H9 (cell line): ENCODE data around the gene SERPINA5. TPM values are rescaled to one million over a fixed set of nuclear protein-coding genes. Genes with fewer than 3 reads are reported as not detected.

Experiments used
- DNase-seq: peaks from one replicate; pipeline ENCODE4 v3.0.0-alpha.2; 2017
- H2AFZ ChIP-seq: one replicate; pipeline ENCODE4 v1.6.1; 2013; ENCODE audit warnings: mild to moderate bottlenecking, low read length, control low read depth, moderate library complexity
- H2AK5ac ChIP-seq: 2 replicates; pipeline ENCODE4 v1.6.1; 2013; ENCODE audit warnings: low read length, control low read depth, mixed read lengths; ENCODE audit not compliant: insufficient read length
- H2BK120ac ChIP-seq: one replicate; pipeline ENCODE4 v1.6.1; 2013; ENCODE audit warnings: low read depth, mild to moderate bottlenecking, low read length, control low read depth, inconsistent platforms; ENCODE audit not compliant: poor library complexity, severe bottlenecking
- H2BK12ac ChIP-seq: 2 replicates; pipeline ENCODE4 v1.6.1; 2013; ENCODE audit warnings: low read length, control low read depth, mixed read lengths, low read depth; ENCODE audit not compliant: insufficient read length
- H2BK15ac ChIP-seq: 2 replicates; pipeline ENCODE4 v1.6.1; 2013; ENCODE audit warnings: low read depth, low read length, control low read depth
- H2BK20ac ChIP-seq: one replicate; pipeline ENCODE4 v1.6.1; 2013; ENCODE audit warnings: low read depth, mild to moderate bottlenecking, low read length, control low read depth, inconsistent platforms; ENCODE audit not compliant: poor library complexity, severe bottlenecking
- H2BK5ac ChIP-seq: 2 replicates; pipeline ENCODE4 v1.6.1; 2013; ENCODE audit warnings: low read length, control low read depth, mixed read lengths; ENCODE audit not compliant: insufficient read length
- H3K14ac ChIP-seq: 2 replicates; pipeline ENCODE4 v1.6.1; 2013; ENCODE audit warnings: low read length, control low read depth; ENCODE audit not compliant: insufficient read depth
- H3K18ac ChIP-seq: 2 replicates; pipeline ENCODE4 v1.6.1; 2013; ENCODE audit warnings: low read depth, mild to moderate bottlenecking, mixed read lengths, low read length, control low read depth; ENCODE audit not compliant: insufficient read length
- H3K23ac ChIP-seq: 2 replicates; pipeline ENCODE4 v1.6.1; 2013; ENCODE audit warnings: low read length, control low read depth, mixed read lengths, low read depth; ENCODE audit not compliant: insufficient read length
- H3K23me2 ChIP-seq: 2 replicates; pipeline ENCODE4 v1.6.1; 2013; ENCODE audit warnings: low read depth, mild to moderate bottlenecking, mixed read lengths, low read length, control low read depth; ENCODE audit not compliant: insufficient read length, poor library complexity, severe bottlenecking
- H3K27ac ChIP-seq: 2 replicates; pipeline ENCODE4 v1.5.1; 2013; ENCODE audit warnings: low read length, control low read depth, mixed read lengths, low read depth; ENCODE audit not compliant: insufficient read length
- H3K27me3 ChIP-seq: 2 replicates; pipeline ENCODE4 v1.6.1; 2013; ENCODE audit warnings: low read length, control low read depth, inconsistent platforms; ENCODE audit not compliant: insufficient read depth
- H3K4ac ChIP-seq: 2 replicates; pipeline ENCODE4 v1.6.1; 2013; ENCODE audit warnings: low read depth, mild to moderate bottlenecking, control low read depth, inconsistent platforms, low read length, moderate library complexity
- H3K4me1 ChIP-seq: 2 replicates; pipeline ENCODE4 v1.6.1; 2013; ENCODE audit warnings: low read length, control low read depth, inconsistent platforms; ENCODE audit not compliant: insufficient read depth
- H3K4me2 ChIP-seq: 2 replicates; pipeline ENCODE4 v1.6.1; 2013; ENCODE audit warnings: low read length, control low read depth, mixed read lengths; ENCODE audit not compliant: insufficient read length, insufficient read depth
- H3K56ac ChIP-seq: 2 replicates; pipeline ENCODE4 v1.6.1; 2013; ENCODE audit warnings: low read depth, mild to moderate bottlenecking, mixed read lengths, low read length, control low read depth; ENCODE audit not compliant: insufficient read length
- H3K79me1 ChIP-seq: 2 replicates; pipeline ENCODE4 v1.6.1; 2013; ENCODE audit warnings: low read depth, mild to moderate bottlenecking, moderate library complexity, low read length, control low read depth, inconsistent platforms; ENCODE audit not compliant: insufficient read depth, poor library complexity, severe bottlenecking
- H3K79me2 ChIP-seq: 2 replicates; pipeline ENCODE4 v1.6.1; 2013; ENCODE audit warnings: low read length, control low read depth, inconsistent platforms; ENCODE audit not compliant: insufficient read depth
- H3K9ac ChIP-seq: 2 replicates; pipeline ENCODE4 v1.6.1; 2013; ENCODE audit warnings: low read length, control low read depth, mixed read lengths; ENCODE audit not compliant: insufficient read length; ENCODE audit errors: extremely low read depth
- H3K9me3 ChIP-seq: one replicate; pipeline ENCODE4 v1.6.1; 2013; ENCODE audit warnings: low read depth, low read length, inconsistent platforms; ENCODE audit not compliant: control insufficient read depth
- H3T11ph ChIP-seq: one replicate; pipeline ENCODE4 v1.6.1; 2013; ENCODE audit warnings: mild to moderate bottlenecking, low read length, control low read depth, inconsistent platforms
- H4K20me1 ChIP-seq: one replicate; pipeline ENCODE4 v1.6.1; 2013; ENCODE audit not compliant: control insufficient read depth, insufficient read length, insufficient read depth
- H4K5ac ChIP-seq: 2 replicates; pipeline ENCODE4 v1.6.1; 2013; ENCODE audit warnings: low read depth, mild to moderate bottlenecking, mixed read lengths, low read length, control low read depth; ENCODE audit not compliant: insufficient read length
- H4K8ac ChIP-seq: replicated peaks from 2 replicates; pipeline ENCODE4 v1.6.1; 2013; ENCODE audit warnings: low read length, control low read depth, mixed read lengths, low read depth; ENCODE audit not compliant: insufficient read length
- H4K91ac ChIP-seq: 2 replicates; pipeline ENCODE4 v1.6.1; 2013; ENCODE audit warnings: low read depth, mild to moderate bottlenecking, moderate library complexity, mixed read lengths, low read length, control low read depth; ENCODE audit not compliant: insufficient read length
- H3K27ac Mint-ChIP-seq, 3 experiments: 2 replicates in 2 of 3; 3 replicates in 1 of 3; pipeline ENCODE4 v1.8.0; 2020 to 2021; ENCODE audit warnings: mixed read lengths in 3 of 3, mild to moderate bottlenecking in 1 of 3, moderate library complexity in 1 of 3
- H3K27me3 Mint-ChIP-seq: 2 replicates; pipeline ENCODE4 v1.8.0; 2021; ENCODE audit warnings: low read depth, mild to moderate bottlenecking, moderate library complexity, mixed read lengths
- H3K36me3 Mint-ChIP-seq, 3 experiments: 2 replicates in 2 of 3; 3 replicates in 1 of 3; pipeline ENCODE4 v1.8.0; 2020 to 2021; ENCODE audit warnings: low read depth in 3 of 3, mixed read lengths in 3 of 3; ENCODE audit not compliant: insufficient read depth in 1 of 3
- H3K4me1 Mint-ChIP-seq, 2 experiments: 2 replicates each; pipeline ENCODE4 v1.8.0; 2020; ENCODE audit warnings: mixed read lengths in 2 of 2
- H3K4me3 Mint-ChIP-seq, 2 experiments: 2 replicates in 1 of 2; 3 replicates in 1 of 2; pipeline ENCODE4 v1.8.0; 2020 to 2021; ENCODE audit warnings: mild to moderate bottlenecking in 2 of 2, mixed read lengths in 2 of 2, moderate library complexity in 1 of 2
- H3K9me3 Mint-ChIP-seq, 2 experiments: 2 replicates in 1 of 2; 3 replicates in 1 of 2; pipeline ENCODE4 v1.8.0; 2020; ENCODE audit warnings: mild to moderate bottlenecking in 2 of 2, mixed read lengths in 2 of 2, moderate library complexity in 1 of 2
- WGBS: extraction: QIAGEN DNeasy Blood & Tissue Kit; methylation state at CpG from one replicate; pipeline ENCODE4 v1.1.7; 2013; ENCODE audit warnings: missing lambda C conversion rate, low lambda C conversion rate, mixed read lengths; ENCODE audit not compliant: insufficient read length; ENCODE audit errors: extremely low coverage; 5-methylcytosine and 5-hydroxymethylcytosine counted together
- total RNA-seq: library from RNA; stranded (reverse); gene quantifications from 2 replicates; pipeline ENCODE4 v1.2.1, GENCODE V29; 2021
- TF ChIP-seq, protein P1 (sequence below): fragments of 200-600 bp; sonication (generic); conservative IDR thresholded peaks from 3 replicates; pipeline ENCODE4 v1.8.0; 2021; ENCODE audit warnings: antibody characterized with exemption, mild to moderate bottlenecking

The SERPINA5 gene
- total RNA-seq, 1 experiment from 2014 or later, result 1.1 TPM

DNA sequence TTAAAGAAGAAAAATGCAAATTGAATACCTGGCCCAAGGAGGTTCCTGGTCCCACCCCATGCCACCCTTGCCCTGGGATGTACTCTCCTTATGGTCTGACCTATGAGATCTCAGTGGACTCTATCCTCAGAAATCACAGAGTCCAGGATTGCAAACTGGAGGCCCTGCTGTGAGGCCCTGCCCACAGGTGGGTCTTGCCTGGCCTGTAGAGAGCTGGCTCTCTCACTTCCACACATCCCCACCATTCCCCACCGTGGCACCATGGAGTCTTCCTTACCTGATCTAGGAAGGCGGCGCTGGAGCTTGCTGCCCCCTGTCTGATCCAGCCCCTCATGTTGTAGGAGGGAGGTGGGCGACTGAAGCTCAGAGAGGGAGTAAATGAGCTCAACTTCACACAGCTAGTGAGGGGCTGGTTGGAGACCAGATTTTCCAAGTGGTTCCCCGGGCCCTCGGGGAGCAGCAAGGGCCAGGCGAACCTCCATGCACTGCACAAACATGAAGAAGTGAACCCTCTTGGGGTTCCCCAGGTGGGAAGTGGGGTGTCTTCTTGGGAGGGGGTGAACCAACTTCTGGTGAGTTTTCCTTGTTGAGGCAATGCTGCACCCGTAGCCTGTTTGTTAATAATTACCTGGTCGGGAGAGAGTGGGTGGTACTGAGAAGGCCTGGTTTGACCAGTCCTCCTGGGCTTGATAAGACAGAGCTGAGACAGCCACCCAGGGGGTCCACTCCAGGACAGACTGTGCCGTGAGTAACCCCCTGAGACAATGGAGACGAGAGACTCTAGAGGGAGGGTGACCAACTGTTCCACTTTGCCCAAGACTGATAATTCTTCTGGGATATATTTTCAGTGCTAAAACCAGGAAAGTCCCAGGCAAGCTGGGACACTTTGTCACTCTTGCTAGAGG, 20.2 kb upstream of the SERPINA5 start, which contains the start of gene SERPINA4:
Gene SERPINA4 (plus strand): TSS at position 692 of the 905 bp plus-strand sequence. CDS start 2,041 bp downstream, outside the sequence.
- H2BK5ac ChIP-seq, result no peak within 1 kb of the TSS
- no peaks in the 10 kb centered on the region for H3K23me2 ChIP-seq
- Mint-ChIP-seq H3K4me3 (no peak within 1 kb of the TSS; a peak in 1 of 5 replicates), H3K36me3 (no peaks in the 10 kb centered on the region; a peak in 2 of 7 replicates), H3K4me1 (peaks cover 0 to 2% of the 10 kb centered on the region in 2 experiments; a peak in 1 of 4 replicates), H3K27me3 (no peaks in the 10 kb centered on the region; the same call in 1 of the 2 replicates), H3K9me3 (peaks cover 0 to 5% of the 10 kb centered on the region in 2 experiments; a peak in 2 of 5 replicates), H3K27ac (no peak within 1 kb of the TSS; a peak in 1 of 7 replicates)
- H3K14ac ChIP-seq, result no peak within 1 kb of the TSS
- TF ChIP-seq, protein P1, sequence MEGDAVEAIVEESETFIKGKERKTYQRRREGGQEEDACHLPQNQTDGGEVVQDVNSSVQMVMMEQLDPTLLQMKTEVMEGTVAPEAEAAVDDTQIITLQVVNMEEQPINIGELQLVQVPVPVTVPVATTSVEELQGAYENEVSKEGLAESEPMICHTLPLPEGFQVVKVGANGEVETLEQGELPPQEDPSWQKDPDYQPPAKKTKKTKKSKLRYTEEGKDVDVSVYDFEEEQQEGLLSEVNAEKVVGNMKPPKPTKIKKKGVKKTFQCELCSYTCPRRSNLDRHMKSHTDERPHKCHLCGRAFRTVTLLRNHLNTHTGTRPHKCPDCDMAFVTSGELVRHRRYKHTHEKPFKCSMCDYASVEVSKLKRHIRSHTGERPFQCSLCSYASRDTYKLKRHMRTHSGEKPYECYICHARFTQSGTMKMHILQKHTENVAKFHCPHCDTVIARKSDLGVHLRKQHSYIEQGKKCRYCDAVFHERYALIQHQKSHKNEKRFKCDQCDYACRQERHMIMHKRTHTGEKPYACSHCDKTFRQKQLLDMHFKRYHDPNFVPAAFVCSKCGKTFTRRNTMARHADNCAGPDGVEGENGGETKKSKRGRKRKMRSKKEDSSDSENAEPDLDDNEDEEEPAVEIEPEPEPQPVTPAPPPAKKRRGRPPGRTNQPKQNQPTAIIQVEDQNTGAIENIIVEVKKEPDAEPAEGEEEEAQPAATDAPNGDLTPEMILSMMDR, result no peak
- H3K9ac ChIP-seq, result no peak within 1 kb of the TSS
- no peak within 1 kb of the TSS for H2BK15ac ChIP-seq
- no peaks in the 10 kb centered on the region for H3K4me1 ChIP-seq
- no peak within 1 kb of the TSS for H2BK12ac ChIP-seq
- DNase-seq, result no peak
- H3K56ac ChIP-seq, result no peak within 1 kb of the TSS
- no peak within 1 kb of the TSS for H2AK5ac ChIP-seq
- H4K8ac ChIP-seq, result no peak within 1 kb of the TSS
- no peak within 1 kb of the TSS for H4K91ac ChIP-seq
- H3T11ph ChIP-seq, result no peak within 1 kb of the TSS
- no peaks in the 10 kb centered on the region for H3K79me2 ChIP-seq
- H4K20me1 ChIP-seq, result no peaks in the 10 kb centered on the region
- no peaks in the 10 kb centered on the region for H3K79me1 ChIP-seq
- H4K5ac ChIP-seq, result no peak within 1 kb of the TSS
- no peak within 1 kb of the TSS for H3K4ac ChIP-seq
- H2AFZ ChIP-seq, result no peak within 1 kb of the TSS
- no peaks in the 10 kb centered on the region for H3K9me3 ChIP-seq
- no CpG with 5 or more reads among the region's 11 CpGs for WGBS
- no peaks in the 10 kb centered on the region for H3K27me3 ChIP-seq
- no peak within 1 kb of the TSS for H3K4me2 ChIP-seq
- H3K23ac ChIP-seq, result no peak within 1 kb of the TSS
- no peak within 1 kb of the TSS for H3K27ac ChIP-seq
- H2BK120ac ChIP-seq, result no peak within 1 kb of the TSS
- no peak within 1 kb of the TSS for H2BK20ac ChIP-seq
- no peak within 1 kb of the TSS for H3K18ac ChIP-seq
